HPDE6-E6E7 (cell line): ENCODE measurements around the gene PHACTR1.
A peak's percentile ranks its signal among the peaks of the same experiment; 100 is the strongest.
"Not testable (repeated sequence)": the region's sequence is repeated elsewhere in the genome, so short reads cannot be mapped to it uniquely, and the experiment has no call there.

Source experiments
- DNase-seq: peaks from one replicate; pipeline ENCODE4 v3.0.0; 2011; ENCODE audit warnings: missing footprints; ENCODE audit errors: extremely low spot score

The PHACTR1 gene

GRCh38 chr6:13305791-13306190 is 589.2 kb downstream of the PHACTR1 start:
- DNase-seq, result no peak

- peak; percentile 74 for DNase-seq
These were observed 591.0 kb downstream of the PHACTR1 start for GRCh38 chr6:13307508-13307995.

GRCh38 chr6:13308332-13308731 is 591.8 kb downstream of the PHACTR1 start:
- DNase-seq, result no peak

GRCh38 chr6:13311155-13311554 is 594.6 kb downstream of the PHACTR1 start:
- DNase-seq, result no peak

GRCh38 chr6:13314806-13315205 is 598.2 kb downstream of the PHACTR1 start:
- DNase-seq, result no peak

GRCh38 chr6:13315896-13316295 is 599.3 kb downstream of the PHACTR1 start:
- no peak for DNase-seq

GRCh38 chr6:13318821-13319220 is 602.3 kb downstream of the PHACTR1 start:
- DNase-seq, result no peak

- DNase-seq, result no peak
These were observed 603.5 kb downstream of the PHACTR1 start for GRCh38 chr6:13319891-13320564.

- not testable (repeated sequence) for DNase-seq
These were observed 609.5 kb downstream of the PHACTR1 start for GRCh38 chr6:13326031-13326586.

- DNase-seq, result no peak
These were observed 611.1 kb downstream of the PHACTR1 start for GRCh38 chr6:13327691-13328075.

- peak; percentile 89 for DNase-seq
These were observed 611.7 kb downstream of the PHACTR1 start, which contains the start of gene TBC1D7 for GRCh38 chr6:13328076-13328874. Gene TBC1D7, minus strand, starts transcription at chr6:13328537. Its CDS starts 1,639 bp downstream, at chr6:13326898.

- DNase-seq, result no peak
These were observed 612.3 kb downstream of the PHACTR1 start for GRCh38 chr6:13328875-13329183.

GRCh38 chr6:13331516-13332348 is 615.2 kb downstream of the PHACTR1 start:
- no peak for DNase-seq

GRCh38 chr6:13332349-13332706 is 615.8 kb downstream of the PHACTR1 start:
- no peak for DNase-seq

- peak; percentile 33 for DNase-seq
These were observed 618.4 kb downstream of the PHACTR1 start for GRCh38 chr6:13334953-13335352.

- peak; percentile 74 for DNase-seq
These were observed 620.0 kb downstream of the PHACTR1 start for GRCh38 chr6:13336553-13336952.

GRCh38 chr6:13338038-13338437 is 621.5 kb downstream of the PHACTR1 start:
- DNase-seq, result no peak
